NCI-H2029 (cell line): ENCODE measurements around the gene KLK10.
"Not testable (repeated sequence)": the region's sequence is repeated elsewhere in the genome, so short reads cannot be mapped to it uniquely, and the experiment has no call there.

Experiments used
- DNase-seq: peaks from one replicate; lab custom pipeline; 2025; lab: John Stamatoyannopoulos, UW

Gene KLK10

DNA sequence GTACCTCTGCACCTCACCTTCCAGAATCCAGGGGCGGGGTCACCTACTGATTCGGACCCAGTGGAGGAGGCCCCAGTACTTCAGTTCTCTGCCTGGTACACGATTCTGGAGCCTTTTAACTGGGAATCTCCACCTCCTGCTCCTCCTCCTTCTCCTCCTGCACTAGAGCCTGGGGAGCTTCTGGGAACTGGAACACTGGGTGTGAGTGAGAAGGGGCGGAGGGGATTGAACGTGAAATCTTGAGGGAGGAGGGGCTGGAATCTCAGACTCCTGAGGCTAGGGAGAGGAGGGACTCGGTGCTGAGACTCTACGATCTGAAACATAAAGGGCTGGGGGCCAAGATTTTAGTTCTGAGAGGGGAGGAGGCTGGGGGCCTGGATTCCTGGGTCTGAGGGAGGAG is 18.0 kb downstream of the KLK10 start, which contains the start of gene KLK8:
KLK8 (minus strand) TSS at position 90 of the 400 bp plus-strand sequence. CDS start 437 bp downstream, outside the sequence.
- DNase-seq: no peak

DNA sequence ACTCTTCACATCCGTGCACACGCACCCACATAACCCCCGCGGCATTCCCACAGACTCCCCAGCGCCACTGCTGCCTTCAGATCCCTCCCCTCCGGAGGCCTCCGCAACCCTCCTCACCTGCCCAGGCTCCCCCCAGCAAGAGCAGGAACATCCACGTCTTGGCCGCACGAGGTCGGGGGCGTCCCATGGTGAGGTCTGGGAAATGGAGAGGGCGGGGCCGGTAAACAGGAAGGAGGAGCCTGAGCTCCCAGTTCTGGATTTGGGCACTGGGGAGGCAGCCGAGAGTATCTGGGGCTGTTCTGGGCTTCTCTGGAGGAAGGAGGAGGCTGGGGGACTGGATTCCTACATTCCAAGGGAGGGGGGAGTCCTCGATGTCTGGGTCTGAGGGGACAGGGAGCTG is 18.5 kb downstream of the KLK10 start:
- no peak for DNase-seq

DNA sequence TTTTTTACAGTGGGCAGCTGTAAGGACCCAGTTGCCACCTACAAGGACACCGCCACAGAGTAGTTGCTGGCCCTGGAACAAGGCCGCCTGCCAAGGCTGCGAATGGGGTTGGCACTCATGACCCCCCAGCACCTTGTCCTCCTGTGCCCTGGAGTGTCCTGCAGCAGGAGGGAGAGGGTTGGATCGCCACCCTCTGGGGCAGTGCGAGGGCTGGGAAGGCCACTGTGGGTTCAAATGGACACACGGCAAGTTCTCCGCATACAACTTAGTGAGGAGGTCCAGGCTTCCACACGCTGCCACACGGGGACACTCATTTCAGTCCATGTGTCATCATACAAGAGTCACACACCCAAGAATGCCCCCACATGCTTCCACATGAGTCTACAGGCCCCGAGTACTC is 19.1 kb downstream of the KLK10 start:
- no peak for DNase-seq

DNA sequence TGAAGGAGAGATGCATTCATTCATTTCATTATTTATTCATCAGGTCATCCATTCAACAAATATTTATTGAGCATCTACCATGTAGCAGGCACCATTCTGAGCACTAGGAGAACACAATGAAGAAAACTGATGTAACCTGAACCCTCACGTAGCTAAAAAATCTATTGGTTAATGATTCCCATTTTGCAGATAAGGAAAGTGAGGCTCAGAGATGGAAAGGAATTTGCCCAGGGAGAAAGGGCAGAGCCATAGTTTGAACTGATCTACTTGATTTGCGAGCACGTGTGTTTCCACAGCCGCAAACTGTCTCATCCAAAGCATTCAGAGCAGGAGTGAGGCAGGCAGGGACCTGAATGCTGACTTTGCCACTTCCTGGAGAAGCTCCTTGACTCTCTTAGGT is 20.8 kb downstream of the KLK10 start:
- no peak for DNase-seq

DNA sequence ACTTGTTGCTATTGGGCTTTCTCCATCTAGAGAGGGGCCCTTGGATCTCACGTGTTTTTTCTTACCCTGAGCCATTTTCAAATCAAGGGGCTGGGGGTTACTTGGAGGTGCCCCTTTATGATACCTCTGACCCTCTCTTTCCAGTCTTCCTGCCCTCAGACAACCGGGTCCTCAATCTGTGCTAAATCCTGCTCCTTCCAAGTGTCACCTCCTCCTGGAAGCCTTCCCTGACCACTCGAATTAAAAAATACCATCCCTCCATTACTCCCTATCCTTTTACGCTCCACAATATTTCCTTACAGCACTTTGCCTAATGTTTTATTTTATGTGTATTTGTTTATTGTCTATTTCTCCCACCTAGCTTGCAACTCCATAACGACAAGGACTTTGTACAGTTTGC is 21.4 kb downstream of the KLK10 start:
- no peak for DNase-seq

DNA sequence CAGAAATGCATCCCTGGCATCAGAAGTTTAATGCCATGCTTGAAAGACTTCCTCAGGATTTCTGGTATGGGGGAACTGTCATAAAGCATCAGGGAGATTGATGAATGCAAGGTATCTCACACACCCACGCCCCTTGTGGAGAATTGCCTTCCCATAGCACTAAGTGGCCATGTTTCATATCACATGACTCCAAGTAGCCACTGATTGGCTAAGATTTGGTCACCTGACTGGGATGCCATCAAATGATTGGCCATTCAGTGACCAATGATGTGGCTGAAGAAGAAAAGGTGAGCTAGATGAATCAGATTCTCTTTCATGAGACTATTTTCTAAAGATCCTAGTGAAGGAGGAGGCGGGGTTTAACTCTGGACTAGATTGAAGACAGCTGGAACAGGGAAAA is 25.4 kb downstream of the KLK10 start:
- no peak for DNase-seq

DNA sequence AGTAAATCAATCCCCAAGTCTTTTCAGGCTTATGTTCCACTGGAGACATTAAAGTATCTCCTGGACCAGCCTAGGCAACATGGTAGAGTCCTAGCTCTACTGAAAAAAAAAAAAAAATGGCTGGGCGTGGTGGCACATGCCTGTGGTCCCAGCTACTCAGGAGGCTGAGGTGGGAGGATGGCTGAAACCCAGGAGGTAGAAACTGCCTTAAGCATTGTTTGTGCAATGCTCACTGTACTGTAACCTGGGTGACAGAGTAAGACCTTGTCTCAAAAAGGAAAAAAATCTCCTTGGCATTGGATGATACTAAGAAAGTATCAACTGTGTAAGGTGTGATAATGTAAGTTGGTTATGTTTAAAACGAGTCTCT is 26.9 kb downstream of the KLK10 start:
- DNase-seq: no peak

DNA sequence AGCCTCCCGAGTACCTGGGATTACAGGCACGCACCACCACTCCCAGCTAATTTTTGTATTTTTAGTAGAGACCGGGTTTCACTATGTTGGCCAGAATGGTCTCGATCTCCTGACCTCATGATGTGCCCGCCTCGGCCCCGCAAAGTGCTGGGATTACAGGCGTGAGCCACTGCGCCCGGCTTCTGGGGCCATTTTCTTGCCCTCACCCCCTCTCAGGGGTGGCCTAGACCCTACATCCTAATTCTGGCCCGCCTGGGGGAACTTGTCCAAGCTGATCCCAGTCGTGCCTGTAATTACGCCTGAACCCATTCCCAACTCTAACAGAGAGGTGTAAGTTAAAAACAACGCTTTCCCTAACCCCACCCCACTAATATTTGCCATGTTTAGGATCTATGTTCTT is 35.1 kb downstream of the KLK10 start:
- not testable (repeated sequence) for DNase-seq

DNA sequence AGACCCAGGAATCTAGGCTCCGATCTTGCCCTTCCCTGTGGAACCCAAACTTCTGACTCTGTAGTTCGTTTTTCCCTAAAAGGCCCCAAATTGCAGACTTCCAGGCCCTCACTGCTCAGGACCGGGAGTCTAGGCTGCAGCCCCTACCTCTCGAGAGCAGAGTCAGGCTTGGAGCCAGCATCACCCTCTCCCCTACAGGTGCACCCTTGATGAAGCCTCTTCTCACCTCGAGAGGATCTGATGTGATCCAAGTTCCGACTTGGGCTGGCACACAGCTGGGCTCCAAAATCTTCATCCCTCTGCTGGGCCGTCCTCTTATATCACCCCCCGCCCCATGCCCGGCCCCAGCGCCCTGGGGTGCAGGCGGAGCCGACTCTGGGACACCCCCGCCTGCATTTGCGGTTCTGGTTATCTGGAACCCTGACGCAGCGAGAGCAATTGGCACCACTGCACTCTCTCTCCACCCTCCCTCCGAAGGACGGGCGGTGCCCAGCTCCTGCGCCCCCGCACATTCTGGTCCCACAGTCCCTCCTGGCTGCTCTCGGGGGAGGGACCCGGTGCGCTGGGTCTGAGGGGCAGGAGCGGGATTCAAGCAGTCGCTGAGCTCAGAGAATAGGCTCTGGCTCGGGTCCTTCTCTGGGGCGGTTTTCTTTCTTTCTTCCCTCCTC is 35.8 kb downstream of the KLK10 start, which contains the start of gene KLK7:
KLK7 (minus strand) TSS at position 293 of the 668 bp plus-strand sequence. CDS start 1,518 bp downstream, outside the sequence.
- no peak for DNase-seq

DNA sequence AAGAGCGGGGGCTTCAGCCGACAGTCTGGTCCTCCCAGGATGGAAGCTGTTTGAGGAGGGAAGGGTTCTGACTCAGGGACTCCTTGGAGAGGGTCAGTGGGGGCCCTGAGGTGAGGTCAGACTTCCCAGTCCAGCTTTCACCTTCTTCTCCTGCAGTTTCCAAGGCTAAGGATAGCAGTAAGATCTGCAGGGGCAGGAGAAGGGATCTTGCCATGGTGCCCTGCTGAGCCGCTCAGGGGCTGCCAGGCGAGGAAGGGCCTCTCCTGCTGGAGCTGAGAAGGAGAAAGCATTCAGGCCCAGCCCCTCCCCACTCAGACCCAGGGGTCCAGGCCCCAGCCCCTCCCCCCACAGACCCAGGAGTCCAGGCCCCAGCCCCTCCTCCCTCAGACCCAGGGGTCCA is 37.3 kb downstream of the KLK10 start:
- no peak for DNase-seq

DNA sequence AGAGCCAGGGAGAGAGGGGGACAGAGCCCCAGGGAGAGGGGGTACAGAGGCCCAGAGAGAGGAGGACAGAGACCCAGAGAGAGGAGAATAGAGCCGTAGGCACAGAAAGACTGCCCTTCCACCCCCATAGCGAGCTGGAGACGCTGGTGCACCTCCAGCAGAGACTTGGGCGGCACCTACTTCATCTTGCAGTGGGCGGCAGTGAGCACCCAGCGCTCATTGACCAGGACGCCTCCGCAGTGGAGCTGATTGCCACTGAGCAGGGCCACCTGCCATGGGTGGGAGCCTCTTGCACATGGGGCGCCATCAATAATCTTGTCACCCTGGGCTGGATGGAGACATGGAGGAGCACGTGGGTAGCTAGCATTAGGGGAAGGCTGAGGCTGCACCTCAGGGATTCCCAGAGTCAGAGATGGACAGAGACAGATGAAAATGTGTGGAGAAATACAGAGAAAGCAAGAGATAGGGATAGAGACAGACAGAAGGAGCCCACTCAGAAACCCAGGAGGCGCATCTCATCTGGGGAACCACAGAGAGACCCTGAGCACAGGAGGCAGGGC is 37.8 kb downstream of the KLK10 start:
- DNase-seq: no peak

DNA sequence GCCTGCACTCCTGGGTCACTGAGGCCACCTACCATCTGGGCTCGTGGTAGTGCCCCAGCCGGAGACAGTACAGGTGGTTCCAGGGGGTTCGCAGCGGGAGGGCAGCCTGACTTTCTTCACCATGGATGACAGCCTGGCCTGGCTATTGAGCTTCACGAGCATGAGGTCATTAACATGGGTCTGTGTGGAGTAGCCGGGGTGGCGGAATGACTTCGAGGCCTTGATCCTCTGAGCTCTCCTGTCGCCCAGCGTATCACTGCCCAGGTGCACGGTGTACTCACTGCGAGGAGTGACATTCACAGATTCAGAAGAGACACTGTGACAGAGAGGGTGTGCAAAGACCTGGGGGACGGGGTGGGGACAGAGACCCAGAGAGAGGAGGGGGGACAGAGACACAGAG is 39.3 kb downstream of the KLK10 start:
- no peak for DNase-seq

DNA sequence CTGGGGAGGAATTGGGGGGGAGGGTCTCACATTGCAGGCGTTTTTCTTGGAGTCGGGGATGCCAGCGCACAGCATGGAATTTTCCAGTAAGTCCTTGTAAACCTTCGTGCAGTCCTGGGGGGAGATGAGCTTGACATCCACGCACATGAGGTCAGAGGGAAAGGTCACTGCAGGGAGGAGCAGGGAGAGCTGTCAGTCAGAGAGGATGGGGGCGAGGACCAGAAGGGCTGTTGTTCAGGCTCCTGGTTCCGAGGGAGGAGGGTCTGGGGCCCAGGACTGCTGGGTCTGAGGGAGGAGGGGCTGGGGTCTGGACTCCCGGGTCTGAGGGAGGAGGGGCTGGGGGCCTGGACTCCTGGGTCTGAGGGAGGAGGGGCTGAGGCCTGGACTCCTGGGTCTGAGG is 39.8 kb downstream of the KLK10 start:
- DNase-seq: no peak

DNA sequence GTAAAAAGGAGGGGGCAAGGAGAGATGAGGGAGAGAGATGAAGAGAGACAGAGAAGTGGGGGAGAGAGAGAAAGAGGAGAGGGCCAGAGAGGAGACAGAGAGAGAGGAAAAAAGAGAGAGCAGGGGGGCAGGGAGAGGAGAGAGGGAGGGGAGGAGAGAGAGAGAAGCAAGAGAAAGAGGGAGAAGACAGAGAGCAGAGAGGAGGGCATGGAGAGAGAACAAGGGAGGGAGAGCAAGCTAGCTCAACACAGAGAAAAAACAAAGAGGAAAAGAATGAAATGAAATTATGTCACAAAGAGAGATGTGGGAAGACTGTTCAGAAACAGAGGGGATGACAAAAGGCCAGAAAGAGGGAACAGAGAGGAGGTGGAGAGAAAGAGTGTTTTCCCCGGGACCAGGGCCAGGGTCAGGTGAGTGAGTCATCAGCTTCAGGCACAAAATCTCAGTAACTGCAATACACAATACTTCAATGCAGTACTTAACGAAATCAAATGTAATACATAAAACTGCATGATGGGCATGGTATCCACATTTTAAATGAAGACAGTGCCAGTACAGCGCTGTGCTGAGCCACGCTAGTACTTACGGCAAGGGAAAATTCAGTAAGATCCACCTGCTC is 40.6 kb downstream of the KLK10 start:
- DNase-seq: no peak

DNA sequence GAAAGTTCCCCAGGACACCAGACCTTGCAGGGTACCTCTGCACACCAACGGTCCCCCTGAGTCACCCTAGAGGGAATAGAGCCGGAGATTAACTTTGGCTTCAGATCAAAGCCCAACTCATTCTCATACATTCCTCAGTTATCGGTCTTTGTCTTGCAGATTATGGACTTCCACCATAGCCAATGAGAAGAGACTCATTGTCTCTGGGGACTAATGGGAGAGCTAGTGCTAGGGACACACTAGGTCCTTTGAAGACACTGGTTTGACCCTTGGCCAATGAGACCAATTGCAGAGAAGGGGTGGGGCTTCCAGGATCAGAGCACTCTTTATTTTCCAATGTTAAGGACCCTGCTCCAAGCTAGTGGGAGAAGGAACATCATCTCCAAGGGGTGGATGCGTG is 41.9 kb downstream of the KLK10 start:
- no peak for DNase-seq

DNA sequence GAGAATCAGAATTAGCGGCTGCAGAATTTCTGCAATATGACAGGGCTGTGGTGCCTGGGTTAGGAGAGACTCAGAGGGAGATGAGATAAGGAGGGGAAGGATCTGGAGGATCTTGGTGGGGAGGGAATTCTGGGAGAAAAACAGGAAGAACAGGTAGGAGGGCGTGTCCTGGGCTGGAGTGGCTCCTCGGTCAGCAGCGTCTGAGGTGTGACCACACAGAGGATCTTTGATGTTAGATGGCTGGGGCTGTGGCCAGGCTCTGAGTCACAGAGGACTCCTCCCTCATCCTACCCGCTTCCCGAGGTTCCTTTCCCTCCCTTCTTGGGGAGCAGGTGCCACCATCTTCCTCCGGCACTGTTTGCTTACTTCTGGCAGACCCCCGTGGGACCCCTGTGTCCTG is 43.7 kb downstream of the KLK10 start:
- DNase-seq: no peak

DNA sequence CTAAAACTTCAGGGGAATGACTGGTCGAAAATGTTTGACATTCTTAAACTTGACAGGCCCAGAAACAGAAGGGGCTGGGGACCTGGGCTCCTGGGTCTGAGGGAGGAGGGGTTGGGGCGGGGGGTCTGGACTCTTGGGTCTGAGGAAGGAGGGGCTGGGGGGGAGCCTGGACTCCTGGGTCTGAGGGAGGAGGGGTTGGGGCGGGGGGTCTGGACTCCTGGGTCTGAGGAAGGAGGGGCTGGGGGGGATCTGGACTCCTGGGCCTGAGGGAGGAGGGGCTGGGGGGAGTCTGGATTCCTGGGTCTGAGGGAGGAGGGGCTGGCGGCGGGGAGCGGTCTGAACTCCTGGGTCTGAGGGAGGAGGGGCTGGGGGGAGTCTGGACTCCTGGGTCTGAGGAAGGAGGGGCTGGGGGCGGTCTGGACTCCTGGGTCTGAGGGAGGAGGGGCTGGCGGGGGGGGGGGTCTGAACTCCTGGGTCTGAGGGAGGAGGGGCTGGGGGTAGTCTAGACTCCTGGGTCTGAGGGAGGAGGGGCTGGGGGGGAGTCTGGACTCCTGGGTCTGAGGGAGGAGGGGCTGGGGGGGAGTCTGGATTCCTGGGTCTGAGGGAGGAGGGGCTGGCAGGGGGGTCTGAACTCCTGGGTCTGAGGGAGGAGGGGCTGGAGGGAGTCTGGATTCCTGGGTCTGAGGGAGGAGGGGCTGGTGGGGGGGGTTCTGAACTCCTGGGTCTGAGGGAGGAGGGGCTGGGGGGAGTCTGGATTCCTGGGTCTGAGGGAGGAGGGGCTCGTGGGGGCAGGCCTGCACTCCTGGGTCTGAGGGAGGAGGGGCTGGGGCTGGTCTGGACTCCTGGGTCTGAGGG is 44.6 kb downstream of the KLK10 start:
- no peak for DNase-seq

DNA sequence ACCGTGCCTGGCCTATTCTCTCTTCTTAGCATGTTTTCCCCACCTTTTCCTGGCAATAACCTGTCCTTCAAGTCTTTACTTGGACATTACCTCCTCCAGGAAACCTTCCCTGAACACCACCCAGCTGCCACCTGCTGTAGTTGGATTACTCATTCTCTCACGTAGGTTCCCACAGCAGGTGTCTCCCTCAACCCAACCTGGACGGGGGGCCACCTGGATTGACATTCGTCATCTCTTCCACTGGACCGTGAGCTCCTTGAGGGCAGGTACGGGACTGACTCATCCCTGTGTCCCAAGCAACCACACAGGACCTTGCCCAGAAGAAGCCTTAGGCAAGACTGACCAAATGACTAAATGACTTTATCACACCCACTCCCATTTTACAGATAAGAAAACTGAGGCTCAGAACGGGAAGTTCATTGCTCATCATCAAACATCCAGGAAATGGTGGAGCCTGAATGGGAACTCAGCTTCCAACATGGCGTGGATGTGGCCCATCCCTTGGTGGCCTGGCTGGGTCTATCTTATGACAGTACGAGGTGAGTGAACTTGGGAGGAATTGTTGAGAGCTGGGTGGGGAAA is 46.6 kb downstream of the KLK10 start:
- DNase-seq: no peak

DNA sequence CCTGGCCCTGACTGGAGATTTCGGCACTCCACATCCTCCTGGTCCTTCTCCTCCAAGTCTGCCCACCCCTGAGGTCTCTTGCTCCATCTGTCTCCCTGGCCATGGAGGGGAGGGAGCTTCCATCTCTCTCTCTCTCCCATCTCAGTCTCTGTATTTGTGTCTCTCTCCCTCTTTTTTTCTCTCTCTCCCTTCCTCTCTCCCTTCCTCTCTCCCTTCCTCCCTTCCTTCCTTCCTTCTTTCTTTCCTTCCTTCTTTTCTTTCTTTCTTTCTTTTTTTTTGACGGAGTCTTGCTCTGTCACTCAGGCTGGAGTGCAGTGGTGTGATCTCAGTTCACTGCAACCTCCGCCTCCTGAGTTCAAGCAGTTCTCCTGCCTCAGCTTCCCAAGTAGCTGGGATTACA is 49.7 kb downstream of the KLK10 start:
- not testable (repeated sequence) for DNase-seq

DNA sequence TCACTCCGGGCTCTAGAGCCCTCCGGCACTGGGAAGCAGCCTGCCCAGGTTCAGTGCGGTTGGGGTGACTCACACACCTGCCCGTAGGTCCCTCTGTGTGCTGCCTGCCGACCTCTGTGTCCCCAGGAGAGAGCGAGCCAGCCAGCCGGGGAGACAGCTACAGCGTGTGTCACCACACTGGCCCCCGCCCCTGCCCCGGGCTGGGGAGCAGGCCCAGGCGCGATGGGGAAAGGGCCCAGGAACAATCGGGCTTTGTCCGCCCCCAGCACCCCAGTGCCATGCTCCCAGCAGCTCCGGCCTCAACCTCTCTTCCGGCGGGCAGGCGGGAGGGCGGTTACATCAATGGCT is 50.1 kb downstream of the KLK10 start, which contains the start of gene KLK6:
KLK6 (minus strand) TSS at position 179 of the 348 bp plus-strand sequence. CDS start 1,487 bp downstream, outside the sequence.
- no peak for DNase-seq

DNA sequence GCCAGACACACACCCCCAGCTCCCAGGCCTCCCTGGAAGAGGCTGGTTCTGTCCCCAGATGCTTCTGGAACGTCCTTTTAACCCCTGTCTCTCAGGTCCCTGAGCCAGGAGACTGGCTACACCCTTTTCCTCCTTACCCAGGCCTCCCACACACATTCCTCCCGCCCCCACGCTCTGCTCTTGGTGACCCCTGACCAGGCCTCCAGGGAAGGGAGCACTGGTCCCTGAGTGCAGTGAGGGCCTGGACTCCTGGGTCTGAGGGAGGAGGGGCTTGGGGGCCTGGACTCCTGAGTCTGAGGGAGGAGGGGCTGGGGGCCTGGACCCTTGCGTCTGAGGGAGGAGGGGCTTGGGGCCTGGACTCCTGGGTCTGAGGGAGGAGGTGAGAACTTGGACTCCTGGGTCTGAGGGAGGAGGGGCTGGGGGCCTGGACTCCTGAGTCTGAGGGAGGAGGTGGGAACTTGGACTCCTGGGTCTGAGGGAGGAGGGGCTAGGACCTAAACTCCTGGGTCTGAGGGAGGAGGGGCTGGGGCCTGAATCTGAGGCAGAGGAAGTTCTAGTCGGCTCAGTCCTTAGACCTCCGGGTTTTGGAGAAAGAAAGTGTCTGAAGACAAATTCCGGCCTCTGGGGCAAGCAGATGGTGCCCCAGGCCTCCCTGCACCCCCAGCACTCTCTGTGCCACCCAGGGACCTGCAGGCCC is 50.6 kb downstream of the KLK10 start:
- no peak for DNase-seq
